Testis (tissue), 2 donors: ENCODE results near the gene PUSL1.

Experiments used
- POLR2A ChIP-seq: fragments of 450-650 bp; IDR thresholded peaks from one replicate; pipeline ENCODE4 v1.6.1; 2017; ENCODE audit warnings: antibody characterized with exemption, mild to moderate bottlenecking, moderate library complexity
- TF ChIP-seq, protein P1 (sequence below), 3 experiments: fragments of 450-650 bp in 2 of 3; fragments of 200-600 bp in 1 of 3; sonication (generic) in 1 of 3; IDR thresholded peaks; one replicate each; pipeline ENCODE4 v1.5.1; 2016 to 2019; ENCODE audit warnings: antibody characterized with exemption in 3 of 3, mild to moderate bottlenecking in 2 of 3, moderate library complexity in 1 of 3

DNA sequence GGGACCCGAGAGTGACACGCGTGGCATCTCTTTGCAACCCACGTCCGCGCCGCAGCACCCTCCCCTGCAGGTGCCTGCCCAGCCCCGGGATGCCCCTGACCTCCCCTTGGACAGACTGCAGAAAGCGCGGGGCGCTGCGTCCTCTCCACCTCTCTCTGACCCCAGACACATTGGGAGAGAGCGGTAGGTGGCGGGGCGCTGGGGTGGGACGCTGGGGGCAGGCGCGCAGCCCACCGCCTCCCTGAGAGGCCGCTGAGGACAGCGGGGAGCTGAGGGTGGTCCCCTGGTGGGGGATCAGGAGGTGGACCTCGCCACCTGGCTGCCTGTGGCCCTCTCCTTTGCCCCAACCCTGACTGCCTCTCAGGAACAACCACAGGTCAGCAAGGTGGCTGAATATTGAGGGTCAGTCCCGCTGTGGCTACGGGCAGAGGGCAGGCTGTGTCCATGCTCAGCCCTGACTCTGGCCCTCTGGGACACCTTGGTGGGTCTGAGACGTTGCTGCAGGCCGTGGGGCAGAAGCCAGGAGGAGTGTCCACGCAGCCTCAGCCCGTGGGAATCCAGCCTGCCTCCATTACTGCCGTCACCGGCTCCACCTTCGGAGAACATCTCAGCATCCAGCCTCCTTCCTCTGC lies 34.0 kb upstream of the PUSL1 start:
- TF ChIP-seq, protein P1, sequence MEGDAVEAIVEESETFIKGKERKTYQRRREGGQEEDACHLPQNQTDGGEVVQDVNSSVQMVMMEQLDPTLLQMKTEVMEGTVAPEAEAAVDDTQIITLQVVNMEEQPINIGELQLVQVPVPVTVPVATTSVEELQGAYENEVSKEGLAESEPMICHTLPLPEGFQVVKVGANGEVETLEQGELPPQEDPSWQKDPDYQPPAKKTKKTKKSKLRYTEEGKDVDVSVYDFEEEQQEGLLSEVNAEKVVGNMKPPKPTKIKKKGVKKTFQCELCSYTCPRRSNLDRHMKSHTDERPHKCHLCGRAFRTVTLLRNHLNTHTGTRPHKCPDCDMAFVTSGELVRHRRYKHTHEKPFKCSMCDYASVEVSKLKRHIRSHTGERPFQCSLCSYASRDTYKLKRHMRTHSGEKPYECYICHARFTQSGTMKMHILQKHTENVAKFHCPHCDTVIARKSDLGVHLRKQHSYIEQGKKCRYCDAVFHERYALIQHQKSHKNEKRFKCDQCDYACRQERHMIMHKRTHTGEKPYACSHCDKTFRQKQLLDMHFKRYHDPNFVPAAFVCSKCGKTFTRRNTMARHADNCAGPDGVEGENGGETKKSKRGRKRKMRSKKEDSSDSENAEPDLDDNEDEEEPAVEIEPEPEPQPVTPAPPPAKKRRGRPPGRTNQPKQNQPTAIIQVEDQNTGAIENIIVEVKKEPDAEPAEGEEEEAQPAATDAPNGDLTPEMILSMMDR (IDR thresholded peaks at IDR 0.05): no peak
- TF ChIP-seq POLR2A: no peak
